Hair follicle dermal papilla cell (primary cell): ENCODE results near the gene BRD9. TPM values are rescaled to one million over a fixed set of nuclear protein-coding genes. Genes with fewer than 3 reads are reported as not detected.

ENCODE experiments used
- total RNA-seq: library from RNA; depleted of rRNA; stranded (reverse); fragments of >200 nt; gene quantifications from 2 replicates; pipeline ENCODE4 v1.2.3, GENCODE V29; 2012

The BRD9 gene
- 28.8 and 30.3 TPM in 2 replicates for total RNA-seq

DNA sequence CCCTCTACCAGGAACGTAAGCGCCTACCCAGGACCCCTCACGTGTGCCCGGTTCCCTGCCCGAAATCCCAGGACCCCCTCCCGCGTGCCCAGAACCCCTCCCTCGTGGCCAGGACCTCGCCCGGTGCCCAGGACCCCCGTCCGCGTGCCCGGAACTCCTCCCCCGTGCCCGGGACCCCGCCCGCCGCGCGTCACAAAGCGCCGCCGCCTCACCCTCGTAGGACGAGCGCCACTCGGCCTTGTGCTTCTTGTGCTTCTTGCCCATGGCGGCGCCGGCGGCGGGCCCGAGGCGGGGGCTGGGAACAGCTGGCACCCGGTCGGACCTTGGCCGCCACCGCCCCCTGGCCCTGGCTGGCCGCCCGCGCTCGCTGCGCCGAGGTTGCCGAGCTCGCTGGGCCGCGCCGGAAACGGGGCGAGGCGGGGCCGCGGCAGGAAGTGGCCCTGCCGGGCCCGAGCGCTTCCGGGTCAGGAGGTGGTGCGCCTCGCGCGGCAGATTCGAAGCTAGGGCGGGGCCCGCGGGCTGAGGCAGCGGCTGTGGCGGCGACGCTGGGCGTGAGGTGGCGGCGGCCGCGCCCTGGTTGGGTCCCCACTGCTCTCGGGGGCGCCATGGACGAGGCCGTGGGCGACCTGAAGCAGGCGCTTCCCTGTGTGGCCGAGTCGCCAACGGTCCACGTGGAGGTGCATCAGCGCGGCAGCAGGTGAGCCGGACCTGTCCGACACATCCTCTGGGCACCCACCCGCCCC lies at the start of gene BRD9, which contains the start of gene TRIP13:
TSS of gene BRD9 (minus strand) at position 408 of the 743 bp plus-strand sequence. CDS start at position 264, 144 bp downstream.
TSS of gene TRIP13 (plus strand) at position 491 of the 743 bp plus-strand sequence. CDS start at position 606, 115 bp downstream.

GRCh38 chr5:850511-851006 lies 42.0 kb downstream of the BRD9 start, which contains the start of gene ZDHHC11:
Gene ZDHHC11 (minus strand): TSS chr5:850986. CDS start chr5:850602, 384 bp downstream.

Other genes starting within 250 kb of the BRD9 start
- gene TPPP, start 199.4 kb downstream of the BRD9 start, total RNA-seq: under 0.01 and 0.12 TPM in 2 replicates
- not detected in 2 replicates for gene ZDHHC11B, start 108.1 kb downstream of the BRD9 start, total RNA-seq
- 0.73 and 0.97 TPM in 2 replicates for gene ZDHHC11, start 41.8 kb downstream of the BRD9 start, total RNA-seq
- gene TRIP13, start 83 bp upstream of the BRD9 start, total RNA-seq: 4.1 and 5.5 TPM in 2 replicates
- gene NKD2, start 116.0 kb upstream of the BRD9 start, total RNA-seq: not detected in 2 replicates
- gene SLC12A7, start 219.3 kb upstream of the BRD9 start, total RNA-seq: 4.0 and 6.2 TPM in 2 replicates